GM18951 (cell line): ENCODE measurements around the gene TBX2.
"Not testable (repeated sequence)": the region's sequence is repeated elsewhere in the genome, so short reads cannot be mapped to it uniquely, and the experiment has no call there.

ENCODE experiments used
- POLR2A ChIP-seq: IDR thresholded peaks from 4 replicates; pipeline ENCODE4 v1.6.1; 2011; ENCODE audit warnings: mild to moderate bottlenecking; ENCODE audit not compliant: insufficient read length, insufficient read depth; ENCODE audit errors: extremely low read depth
- in situ Hi-C: fragments of 300-500 bp; cut with MboI; formaldehyde crosslinking; loops from one replicate; pipeline ENCODE4 v1.12.0; 2022; ENCODE audit warnings: low sequenced_read_pairs, mixed read lengths, inconsistent platforms; ENCODE audit not compliant: unreplicated experiment

The TBX2 gene

DNA sequence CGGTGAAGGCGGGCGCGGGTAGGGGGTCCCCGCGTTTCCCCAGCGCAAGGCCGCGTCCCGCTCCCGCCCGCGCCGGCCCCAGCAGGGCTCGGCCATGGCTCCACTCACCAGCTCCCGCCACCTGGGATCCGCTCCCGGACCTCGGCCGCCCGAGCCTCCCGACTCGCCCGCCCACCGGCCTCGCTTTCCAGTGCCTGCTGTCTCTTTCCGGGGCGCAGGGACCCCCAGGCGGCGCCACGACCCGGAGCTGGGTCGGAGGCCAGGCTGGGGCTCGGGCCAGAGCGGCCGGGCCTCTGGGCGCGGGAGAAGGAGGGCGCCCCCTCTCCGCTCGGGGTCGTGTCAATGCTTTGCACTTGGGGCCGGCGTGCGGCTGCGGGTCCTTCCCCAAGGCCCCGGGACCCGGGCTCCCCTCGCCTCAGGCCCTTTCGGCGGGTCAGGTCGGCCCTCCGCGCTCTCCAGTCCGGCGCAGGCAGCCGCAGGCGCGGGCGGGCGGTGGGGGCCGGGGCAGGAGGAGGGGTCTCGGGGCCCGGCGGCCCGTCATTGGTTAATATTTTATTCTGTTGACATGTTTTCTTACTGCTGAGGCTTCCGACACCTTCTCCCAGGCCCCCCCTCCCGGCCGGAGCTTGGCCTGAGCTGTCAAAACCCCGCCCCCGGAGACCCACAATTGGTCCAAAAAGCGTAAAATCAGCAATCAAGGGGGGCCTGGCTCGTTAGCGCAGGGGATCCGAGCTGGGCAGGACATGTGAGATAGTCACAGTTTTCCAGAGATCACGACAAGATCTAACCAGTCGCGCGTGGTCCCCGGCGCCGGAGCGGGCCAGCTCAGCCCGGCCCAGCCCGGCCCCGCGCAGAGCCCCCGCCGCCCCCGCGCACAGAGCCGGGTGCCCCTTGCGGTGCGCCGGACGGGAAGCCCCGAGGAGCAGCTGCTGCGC lies at the start of gene TBX2:
TBX2 (plus strand) TSS at position 713 of the 935 bp plus-strand sequence. CDS start 334 bp downstream, outside the sequence.
- in situ Hi-C loops = loop anchor here (10.0 to 25.0 kb wide), 3 partner anchors 405 to 662 kb away; no protein-coding TSS in a partner anchor
- no peak for TF ChIP-seq POLR2A

GRCh38 chr17:61351745-61352407 lies 47.8 kb upstream of the TBX2 start:
- in situ Hi-C loops = no loop called here
- no peak for TF ChIP-seq POLR2A

DNA sequence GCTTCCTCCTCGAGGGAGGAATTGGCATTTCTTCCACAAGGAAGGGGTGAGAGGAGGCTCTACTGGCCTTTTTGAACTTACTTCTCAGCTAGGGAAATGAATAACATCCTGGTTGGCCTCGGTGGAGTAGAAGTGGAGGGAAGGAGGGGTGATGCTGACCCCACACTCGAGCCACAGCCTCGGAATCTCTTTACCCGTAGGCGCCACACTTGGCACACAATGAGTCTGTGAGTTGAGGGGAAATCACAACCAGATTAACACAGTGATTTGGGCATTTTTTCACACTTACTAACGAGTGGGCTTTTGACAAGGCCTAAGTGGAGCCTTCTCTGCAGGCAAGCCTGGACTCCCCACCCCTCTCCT lies 47.3 kb upstream of the TBX2 start:
- TF ChIP-seq POLR2A = no peak
- in situ Hi-C loops = no loop called here

GRCh38 chr17:61352781-61353491 lies 46.7 kb upstream of the TBX2 start:
- TF ChIP-seq POLR2A = no peak
- in situ Hi-C loops = no loop called here

GRCh38 chr17:61353615-61354014 lies 46.0 kb upstream of the TBX2 start:
- in situ Hi-C loops = no loop called here
- no peak for TF ChIP-seq POLR2A

DNA sequence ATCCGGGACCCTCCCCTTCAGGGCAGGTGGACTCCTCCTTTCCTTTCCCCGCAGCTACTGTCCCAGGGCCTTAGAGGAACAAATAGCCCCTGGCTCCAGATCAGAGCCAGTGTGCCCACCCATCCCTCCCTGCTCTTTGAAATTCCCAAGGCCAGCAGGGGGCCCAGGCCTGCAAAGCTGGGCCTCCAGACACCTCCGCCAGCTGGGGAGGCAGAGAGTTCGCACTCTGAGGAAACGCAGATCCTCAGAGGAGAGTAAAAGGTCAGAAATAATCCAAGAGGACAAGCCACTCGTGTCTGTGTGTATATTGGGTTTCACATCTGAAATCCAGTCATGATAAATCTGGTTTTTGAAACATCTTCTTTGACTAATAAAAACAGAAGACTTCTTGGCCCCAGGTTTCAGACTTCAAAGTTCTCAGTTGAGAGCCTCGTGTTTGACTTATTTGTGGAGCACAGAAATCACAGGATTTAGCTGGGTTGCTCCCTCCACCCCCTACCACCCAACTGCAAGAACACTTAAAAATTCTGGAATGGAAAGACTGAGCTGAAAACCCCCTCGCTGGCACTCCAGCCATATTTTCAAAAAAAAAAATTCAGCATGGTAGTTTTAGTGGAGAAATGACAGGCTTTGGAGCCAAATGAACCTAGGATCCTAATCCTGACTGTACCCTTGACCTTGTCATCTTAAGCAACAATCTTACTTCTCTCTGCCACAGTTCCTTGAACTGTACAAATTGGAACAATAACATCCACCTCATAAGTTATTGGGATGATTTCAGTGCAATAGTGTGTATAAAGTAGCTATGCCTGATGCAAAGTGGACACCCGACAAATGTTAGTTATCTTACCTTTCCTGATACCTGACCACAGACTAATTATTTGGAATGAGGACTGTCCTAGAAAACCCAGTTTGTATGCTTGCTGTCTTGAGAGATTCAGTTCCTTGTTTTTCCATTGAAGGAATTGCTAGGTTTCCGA lies 44.5 kb upstream of the TBX2 start:
- in situ Hi-C loops = no loop called here

DNA sequence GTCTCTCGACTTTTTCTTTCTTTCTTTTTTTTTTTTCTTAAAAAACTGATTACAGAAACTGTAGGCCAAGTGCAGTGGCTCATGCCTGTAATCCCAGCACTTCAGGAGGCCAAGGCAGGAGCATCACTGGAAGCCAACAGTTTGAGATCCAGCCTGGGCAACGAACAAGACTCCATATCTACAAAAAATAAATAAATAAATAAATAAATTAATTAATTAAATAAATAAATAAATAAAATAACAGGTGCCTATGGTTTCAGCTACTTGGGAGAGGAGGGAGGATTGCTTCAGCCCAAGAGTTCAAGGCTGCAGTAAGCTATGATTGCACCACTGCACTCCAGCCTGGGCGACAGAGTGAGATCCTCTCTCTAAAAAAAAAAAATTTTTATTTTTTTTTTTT lies 42.6 kb upstream of the TBX2 start:
- in situ Hi-C loops = not testable (repeated sequence)

More for the DNA sequence above, 44.5 kb upstream of the TBX2 start:
- TF ChIP-seq POLR2A = no peak

DNA sequence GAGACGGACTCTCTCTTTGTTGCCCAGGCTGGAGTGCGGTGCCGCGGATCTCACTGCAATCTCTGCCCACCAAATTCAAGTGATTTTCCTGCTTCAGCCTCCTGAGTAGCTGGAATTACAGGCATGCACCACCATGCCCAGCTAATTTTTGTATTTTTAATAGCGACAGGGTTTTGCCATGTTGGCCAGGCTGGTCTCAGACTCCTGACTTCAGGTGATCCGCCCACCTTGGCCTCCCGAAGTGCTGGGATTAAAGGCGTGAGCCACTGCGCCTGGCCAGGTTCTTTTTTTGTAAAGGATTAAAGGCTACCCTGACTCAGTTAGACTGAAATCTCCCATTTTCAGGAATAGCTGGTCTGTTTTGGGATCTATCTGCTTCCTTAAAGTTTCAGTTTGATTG lies 40.1 kb upstream of the TBX2 start:
- in situ Hi-C loops = not testable (repeated sequence)

DNA sequence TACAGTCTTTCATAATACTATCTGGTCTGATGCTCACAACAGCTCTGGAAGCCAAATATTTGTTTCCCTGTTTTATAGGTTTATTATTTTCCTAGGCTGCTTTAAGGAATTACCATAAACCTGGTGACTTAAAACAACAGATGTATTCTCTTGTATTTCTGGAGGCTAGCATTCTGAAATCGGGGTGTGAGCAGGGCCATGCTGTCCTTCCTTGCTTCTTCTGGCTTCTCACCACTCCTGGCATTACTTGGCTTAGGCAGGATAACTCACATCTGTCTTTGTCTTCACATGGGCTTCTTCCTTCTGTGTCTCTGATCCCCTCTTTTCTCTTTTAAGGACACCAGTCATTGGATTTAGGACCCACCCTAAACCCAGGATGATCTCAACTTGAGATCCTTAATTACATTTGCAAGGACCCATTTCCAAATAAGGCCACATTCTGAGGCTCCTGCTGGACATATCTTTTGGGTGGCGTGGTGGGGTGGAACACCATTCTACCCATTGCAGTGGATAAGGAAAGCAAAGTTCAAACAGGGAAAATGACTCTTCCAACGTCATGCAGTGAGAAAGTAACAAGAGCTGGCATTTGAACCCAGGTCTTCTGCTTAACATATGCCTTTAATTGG lies 39.2 kb upstream of the TBX2 start:
- in situ Hi-C loops = no loop called here
- TF ChIP-seq POLR2A = no peak

- in situ Hi-C loops = no loop called here
- no peak for TF ChIP-seq POLR2A
These were observed 38.6 kb upstream of the TBX2 start for GRCh38 chr17:61361084-61361483.

GRCh38 chr17:61362396-61362795 lies 37.2 kb upstream of the TBX2 start:
- in situ Hi-C loops = no loop called here
- no peak for TF ChIP-seq POLR2A
